Measurements from ENCODE around the gene CAMTA1.

The CAMTA1 gene

GRCh38 chr1:7516929-7517328 is 731.7 kb downstream of the CAMTA1 start:
- DNase-seq (ENCODE audit: low spot score): no peak

GRCh38 chr1:7517611-7518330 is 732.5 kb downstream of the CAMTA1 start:
- no peak for DNase-seq (ENCODE audit: low spot score)

GRCh38 chr1:7518411-7518810 is 733.2 kb downstream of the CAMTA1 start:
- no peak for DNase-seq (ENCODE audit: low spot score)

GRCh38 chr1:7519181-7519860 is 734.1 kb downstream of the CAMTA1 start:
- DNase-seq (ENCODE audit: low spot score): no peak

- no peak for DNase-seq (ENCODE audit: low spot score)
Observed at GRCh38 chr1:7519861-7520395, 734.7 kb downstream of the CAMTA1 start.

- no peak for DNase-seq (ENCODE audit: low spot score)
Observed at GRCh38 chr1:7520496-7520895, 735.2 kb downstream of the CAMTA1 start.

- DNase-seq (ENCODE audit: low spot score): no peak
Observed at GRCh38 chr1:7524341-7525337, 739.4 kb downstream of the CAMTA1 start.

GRCh38 chr1:7525338-7526063 is 740.2 kb downstream of the CAMTA1 start:
- no peak for DNase-seq (ENCODE audit: low spot score)

- no peak for DNase-seq (ENCODE audit: low spot score)
Observed at GRCh38 chr1:7526196-7526866, 741.1 kb downstream of the CAMTA1 start.

GRCh38 chr1:7526867-7527732 is 741.8 kb downstream of the CAMTA1 start:
- no peak for DNase-seq (ENCODE audit: low spot score)

GRCh38 chr1:7527733-7528045 is 742.4 kb downstream of the CAMTA1 start:
- no peak for DNase-seq (ENCODE audit: low spot score)

- no peak for DNase-seq (ENCODE audit: low spot score)
Observed at GRCh38 chr1:7528386-7529198, 743.3 kb downstream of the CAMTA1 start.

- no peak for DNase-seq (ENCODE audit: low spot score)
Observed at GRCh38 chr1:7529917-7530316, 744.7 kb downstream of the CAMTA1 start.

- no peak for DNase-seq (ENCODE audit: low spot score)
Observed at GRCh38 chr1:7531562-7532340, 746.5 kb downstream of the CAMTA1 start.

- DNase-seq (ENCODE audit: low spot score): no peak
Observed at GRCh38 chr1:7533006-7533405, 747.8 kb downstream of the CAMTA1 start.

GRCh38 chr1:7534061-7534825 is 749.0 kb downstream of the CAMTA1 start:
- no peak for DNase-seq (ENCODE audit: low spot score)

GRCh38 chr1:7535016-7535415 is 749.8 kb downstream of the CAMTA1 start:
- DNase-seq (ENCODE audit: low spot score): no peak

Measured in CD4-positive, alpha-beta T cell treated with Interleukin-6 at 100 ng/mL for 8 hours (primary cell).